H1 (cell line): Measurements from ENCODE around the gene TMEM151B. TPM values are rescaled to one million over a fixed set of nuclear protein-coding genes. Genes with fewer than 3 reads are reported as not detected.

Experiments used
- CTCF ChIA-PET: fragments of 300-600 bp; sonication (Branson Sonifier 250); formaldehyde crosslinking; loops from one replicate; lab custom pipeline; 2021; ENCODE audit not compliant: partially characterized antibody; lab: Charles Lee
- POLR2A ChIA-PET: fragments of 300-600 bp; sonication (Branson Sonifier 250); formaldehyde crosslinking; loops from one replicate; lab custom pipeline; 2021; ENCODE audit warnings: inconsistent platforms; ENCODE audit not compliant: partially characterized antibody; lab: Charles Lee
- DNase-seq, 2 experiments: peaks; one replicate each; pipeline versions ENCODE4 v3.0.0 to v3.0.0-alpha.2; 2010 to 2022; ENCODE audit warnings: low spot score in 2 of 2, low read depth in 1 of 2, mixed read lengths in 1 of 2
- FAIRE-seq: peaks from 2 replicates; lab custom pipeline; 2011; peaks lifted over from hg19 to GRCh38; lab: Jason Lieb, UNC
- H2AFZ ChIP-seq: 2 replicates; pipeline ENCODE4 v1.8.1; 2012; ENCODE audit warnings: low read length, inconsistent platforms
- H2AK5ac ChIP-seq: 2 replicates; pipeline ENCODE4 v1.6.1; 2013; ENCODE audit warnings: low read depth, low read length
- H2BK120ac ChIP-seq: replicated peaks from 2 replicates; pipeline ENCODE3; 2013; ENCODE audit warnings: low read depth, low read length, inconsistent platforms
- H2BK12ac ChIP-seq: 2 replicates; pipeline ENCODE4 v1.6.1; 2013; ENCODE audit warnings: low read depth, low read length
- H2BK15ac ChIP-seq: 2 replicates; pipeline ENCODE4 v1.6.1; 2013; ENCODE audit warnings: low read length
- H2BK20ac ChIP-seq: 2 replicates; pipeline ENCODE4 v1.6.1; 2013; ENCODE audit warnings: low read length
- H2BK5ac ChIP-seq: 2 replicates; pipeline ENCODE4 v1.6.1; 2013; ENCODE audit warnings: low read depth, low read length
- H3K14ac ChIP-seq: 2 replicates; pipeline ENCODE4 v1.6.1; 2013; ENCODE audit warnings: inconsistent platforms; ENCODE audit not compliant: insufficient read length
- H3K18ac ChIP-seq: 2 replicates; pipeline ENCODE4 v1.6.1; 2013; ENCODE audit warnings: low read length; ENCODE audit errors: extremely low read depth
- H3K23ac ChIP-seq: 2 replicates; pipeline ENCODE4 v1.6.1; 2013; ENCODE audit warnings: inconsistent platforms; ENCODE audit not compliant: insufficient read length
- H3K23me2 ChIP-seq: 2 replicates; pipeline ENCODE4 v1.6.1; 2013; ENCODE audit warnings: low read depth, low read length
- H3K27ac ChIP-seq: 2 replicates; pipeline ENCODE4 v1.6.1; 2011; ENCODE audit warnings: low read depth, low read length, inconsistent platforms
- H3K27me3 ChIP-seq, 4 experiments: replicated peaks in 1 of 4; 1 replicate in 1 of 4; 2 replicates in 3 of 4; pipeline versions ENCODE4 v1.6.1 to v1.8.1; 2011 to 2013; ENCODE audit warnings: low read length in 3 of 4, mild to moderate bottlenecking in 3 of 4, inconsistent platforms in 2 of 4, mixed read lengths in 2 of 4, moderate library complexity in 1 of 4; ENCODE audit not compliant: control insufficient read depth in 3 of 4, insufficient read depth in 3 of 4; ENCODE audit errors: extremely low read depth in 1 of 4
- H3K36me3 ChIP-seq, 4 experiments: 2 replicates each; pipeline versions ENCODE4 v1.6.1 to v1.8.1; 2011 to 2013; ENCODE audit warnings: mild to moderate bottlenecking in 4 of 4, low read length in 3 of 4, moderate library complexity in 2 of 4, control low read depth in 1 of 4, inconsistent platforms in 1 of 4; ENCODE audit not compliant: insufficient read depth in 4 of 4, control insufficient read depth in 2 of 4
- H3K4ac ChIP-seq: replicated peaks from 2 replicates; pipeline ENCODE3; 2013; ENCODE audit warnings: low read length, low read depth, mixed read lengths, inconsistent platforms; ENCODE audit not compliant: insufficient read length
- H3K4me1 ChIP-seq, 4 experiments: replicated peaks in 1 of 4; 1 replicate in 1 of 4; 2 replicates in 3 of 4; pipeline versions ENCODE4 v1.6.1 to v1.8.1; 2011 to 2013; ENCODE audit warnings: low read length in 3 of 4, inconsistent platforms in 2 of 4, mixed read lengths in 1 of 4; ENCODE audit not compliant: insufficient read depth in 4 of 4, control insufficient read depth in 3 of 4
- H3K4me2 ChIP-seq, 2 experiments: 2 replicates each; pipeline versions ENCODE4 v1.6.1 to v1.8.1; 2011 to 2013; ENCODE audit warnings: low read depth in 2 of 2, low read length in 2 of 2, control low read depth in 1 of 2, inconsistent platforms in 1 of 2, mild to moderate bottlenecking in 1 of 2; ENCODE audit not compliant: insufficient read depth in 1 of 2
- H3K4me3 ChIP-seq, 4 experiments: fragments of 200-600, 300-600 bp in 1 of 4; sonication (generic), shearing (Covaris generic), sonication (Bioruptor Twin) in 1 of 4; 2 replicates each; pipeline versions ENCODE4 v1.5.1 to v1.8.1; 2011 to 2016; ENCODE audit warnings: low read length in 4 of 4, low read depth in 3 of 4, control low read depth in 2 of 4, inconsistent platforms in 2 of 4, mild to moderate bottlenecking in 2 of 4, mixed read lengths in 1 of 4, moderate library complexity in 1 of 4; ENCODE audit not compliant: insufficient read depth in 2 of 4; ENCODE audit errors: extremely low read depth in 1 of 4
- H3K56ac ChIP-seq: replicated peaks from 2 replicates; pipeline ENCODE3; 2013; ENCODE audit warnings: low read depth, mild to moderate bottlenecking, mixed read lengths, low read length, inconsistent platforms; ENCODE audit not compliant: insufficient read length
- H3K79me1 ChIP-seq: 2 replicates; pipeline ENCODE4 v1.6.1; 2013; ENCODE audit warnings: low read depth, low read length, control low read depth
- H3K79me2 ChIP-seq, 2 experiments: 2 replicates each; pipeline versions ENCODE4 v1.6.1 to v1.8.1; 2012 to 2013; ENCODE audit warnings: low read length in 2 of 2, mild to moderate bottlenecking in 2 of 2, inconsistent platforms in 1 of 2; ENCODE audit not compliant: insufficient read depth in 2 of 2, control insufficient read depth in 1 of 2
- H3K9ac ChIP-seq, 4 experiments: replicated peaks in 1 of 4; 1 replicate in 1 of 4; 2 replicates in 3 of 4; pipeline versions ENCODE4 v1.6.1 to v1.8.1; 2011 to 2013; ENCODE audit warnings: low read depth in 3 of 4, low read length in 3 of 4, control low read depth in 2 of 4, mild to moderate bottlenecking in 2 of 4, moderate library complexity in 2 of 4, inconsistent platforms in 1 of 4; ENCODE audit errors: extremely low read depth in 1 of 4
- H3K9me3 ChIP-seq, 2 experiments: 2 replicates each; pipeline versions ENCODE4 v1.6.1 to v1.8.1; 2012 to 2013; ENCODE audit warnings: mild to moderate bottlenecking in 2 of 2, moderate library complexity in 2 of 2, control low read depth in 1 of 2, inconsistent platforms in 1 of 2, low read depth in 1 of 2, low read length in 1 of 2, mixed read lengths in 1 of 2; ENCODE audit not compliant: insufficient read depth in 2 of 2
- H4K20me1 ChIP-seq, 2 experiments: replicated peaks in 1 of 2; 2 replicates each; pipeline versions ENCODE3 to v1.8.1; 2011 to 2013; ENCODE audit warnings: inconsistent platforms in 2 of 2, low read length in 2 of 2, mild to moderate bottlenecking in 1 of 2; ENCODE audit not compliant: insufficient read depth in 2 of 2, control insufficient read depth in 1 of 2
- H4K5ac ChIP-seq: 2 replicates; pipeline ENCODE4 v1.6.1; 2013; ENCODE audit warnings: low read length, low read depth, mixed read lengths, inconsistent platforms; ENCODE audit not compliant: insufficient read length
- H4K8ac ChIP-seq: 2 replicates; pipeline ENCODE4 v1.8.0; 2013; ENCODE audit warnings: mild to moderate bottlenecking, moderate library complexity, low read length, inconsistent platforms; ENCODE audit not compliant: insufficient read depth; ENCODE audit errors: extremely low read depth
- H4K91ac ChIP-seq: replicated peaks from 2 replicates; pipeline ENCODE3; 2013; ENCODE audit warnings: low read length, mixed read lengths, inconsistent platforms; ENCODE audit not compliant: insufficient read length
- CBX8 ChIP-seq: fragments of 300-800, 300-1000 bp; sonication (generic); IDR thresholded peaks from 2 replicates; pipeline ENCODE4 v1.7.1; 2016; ENCODE audit warnings: low read depth, low read length, borderline replicate concordance
- CEBPB ChIP-seq: IDR thresholded peaks from 2 replicates; pipeline ENCODE4 v1.6.1; 2012; ENCODE audit warnings: low read depth, low read length
- CHD1 ChIP-seq: IDR thresholded peaks from 2 replicates; pipeline ENCODE4 v1.6.1; 2012; ENCODE audit warnings: low read depth, low read length, improper control_type of control experiment
- CTBP2 ChIP-seq: IDR thresholded peaks from 2 replicates; pipeline ENCODE4 v1.7.0; 2011; ENCODE audit warnings: borderline replicate concordance, mild to moderate bottlenecking, moderate library complexity, mixed read lengths, low read length; ENCODE audit not compliant: insufficient read depth, insufficient read length
- GABPA ChIP-seq: IDR thresholded peaks from 2 replicates; pipeline ENCODE4 v1.6.1; 2011; ENCODE audit warnings: mild to moderate bottlenecking, low read length, moderate library complexity, borderline replicate concordance; ENCODE audit not compliant: insufficient read depth
- HDAC6 ChIP-seq: IDR thresholded peaks from one replicate; pipeline ENCODE4 v1.7.1; 2012; ENCODE audit warnings: low read depth, mild to moderate bottlenecking, inconsistent platforms, low read length, moderate library complexity
- JUN ChIP-seq: IDR thresholded peaks from 2 replicates; pipeline ENCODE4 v1.6.1; 2011; ENCODE audit warnings: low read depth, mild to moderate bottlenecking, improper control_type of control experiment, low read length
- JUND ChIP-seq: IDR thresholded peaks from 2 replicates; pipeline ENCODE4 v1.6.1; 2011; ENCODE audit warnings: mild to moderate bottlenecking, improper control_type of control experiment, low read length
- KDM4A ChIP-seq: IDR thresholded peaks from one replicate; pipeline ENCODE4 v1.7.1; 2012; ENCODE audit warnings: low read depth, mild to moderate bottlenecking, moderate library complexity, low read length, inconsistent platforms; ENCODE audit not compliant: severe bottlenecking
- MAX ChIP-seq: IDR thresholded peaks from 2 replicates; pipeline ENCODE4 v1.6.1; 2012; ENCODE audit warnings: inconsistent platforms
- POU5F1 ChIP-seq: IDR thresholded peaks from 2 replicates; pipeline ENCODE4 v1.6.1; 2011; ENCODE audit warnings: low read depth, mild to moderate bottlenecking, low read length, moderate library complexity
- RBBP5 ChIP-seq: IDR thresholded peaks from 2 replicates; pipeline ENCODE4 v1.7.1; 2012; ENCODE audit warnings: low read depth, mild to moderate bottlenecking, inconsistent platforms, low read length, moderate library complexity, borderline replicate concordance
- SRF ChIP-seq: IDR thresholded peaks from 2 replicates; pipeline ENCODE4 v1.6.1; 2011; ENCODE audit warnings: mild to moderate bottlenecking, low read depth, low read length, moderate library complexity
- TBP ChIP-seq: IDR thresholded peaks from 2 replicates; pipeline ENCODE4 v1.6.1; 2011; ENCODE audit warnings: low read depth, low read length, improper control_type of control experiment
- WGBS, 2 experiments: shearing (Covaris generic) in 1 of 2; methylation state at CpG; one replicate each; pipeline versions ENCODE4 v1.1.6 to v1.1.7; 2013 to 2015; ENCODE audit warnings: low lambda C conversion rate in 2 of 2, mixed read lengths in 2 of 2, inconsistent platforms in 1 of 2, low coverage in 1 of 2, missing lambda C conversion rate in 1 of 2; ENCODE audit not compliant: insufficient replicate concordance in 2 of 2, insufficient coverage in 1 of 2, insufficient read length in 1 of 2; ENCODE audit errors: extremely low coverage in 1 of 2, missing lambda C conversion rate in 1 of 2; 5-methylcytosine and 5-hydroxymethylcytosine counted together
- polyA plus RNA-seq, 7 experiments: library from polyadenylated mRNA; depleted of rRNA in 3 of 7; stranded (reverse) in 5 of 7; unstranded in 2 of 7; fragments of >200 nt in 5 of 7; fragments of 200-250 nt in 2 of 7; gene quantifications; 1 replicate in 5 of 7; 2 replicates in 1 of 7; 4 replicates in 1 of 7; pipeline versions ENCODE4 v1.2.1 to v1.2.3, GENCODE V29; 2011 to 2013; ENCODE audit warnings: missing spikeins in 2 of 7, mixed read lengths in 2 of 7
- total RNA-seq: library from RNA; stranded (reverse); fragmentation: NEBNext Ultra II Directional; extraction: Animal tissue kit (Norgen Biotek cat#: 25700); gene quantifications from 2 replicates; pipeline ENCODE4 v1.2.1, GENCODE V29; 2021

TMEM151B gene
- total and polyA plus RNA-seq, 2 of the 8 experiments (the other 6 are each of a cell fraction or from before 2014, with no cell fraction given) = 8.0 to 15.5 TPM

- Histone ChIP-seq H3K23me2 (peaks cover 17% of the 10 kb centered on the region), H3K4ac (no peak overlapping the region), H3K4me2 (no peak overlapping the region), H4K20me1 (peaks cover 1 to 9% of the 10 kb centered on the region in 2 experiments), H4K5ac (no peak overlapping the region), H4K91ac (no peak overlapping the region), H2AK5ac (no peak overlapping the region), H2BK15ac (no peak overlapping the region), H3K27ac (no peak overlapping the region), H3K36me3 (peaks cover 4 to 13% (median 11%) of the 10 kb centered on the region in 4 experiments; a peak in 6 of 8 replicates), H3K9ac (no peak overlapping the region), H3K18ac (no peak overlapping the region), H3K4me3 (no peak overlapping the region), H3K56ac (no peak overlapping the region), H3K23ac (no peak overlapping the region), H2BK20ac (no peak overlapping the region), H2AFZ (no peak overlapping the region), H3K9me3 (no peaks in the 10 kb centered on the region), H2BK12ac (no peak overlapping the region), H3K79me2 (peaks cover 0 to 22% of the 10 kb centered on the region in 2 experiments; a peak in 2 of 4 replicates), H2BK5ac (no peak overlapping the region), H3K4me1 (peaks cover 6 to 42% (median 21%) of the 10 kb centered on the region in 4 experiments), H4K8ac (no peak overlapping the region), H3K27me3 (no peaks in the 10 kb centered on the region; a peak in 1 of 7 replicates), H2BK120ac (no peak overlapping the region), H3K14ac (no peak overlapping the region), H3K79me1 (peaks cover 7% of the 10 kb centered on the region; the same call in 1 of the 2 replicates)
- FAIRE-seq = no peak
- WGBS, 2 experiments = 94% methylated on average over 8 of the region's 8 CpGs; no CpG with 5 or more reads in 1 of the 2 experiments
- DNase-seq = no peak
- ChIA-PET POLR2A (interaction anchor here (0.9 to 15.1 kb wide), 2 partner anchors 19 to 61 kb away, joined by 3 to 581 read pairs; partner anchors contain the start of gene HSP90AB1), CTCF (interaction anchor here (1.7 kb wide), 1 partner anchor 25 kb away, joined by 4 read pairs; no protein-coding TSS in a partner anchor)
- TF ChIP-seq GABPA (no peak), JUND (no peak), MAX (no peak), JUN (no peak), KDM4A (no peak), CBX8 (no peak), CHD1 (no peak), POU5F1 (no peak), SRF (no peak), HDAC6 (no peak), TBP (no peak), CTBP2 (no peak), RBBP5 (no peak), CEBPB (no peak)
Measured at GRCh38 chr6:44260011-44260410, 10.2 kb upstream of the TMEM151B start.
